Measurements from ENCODE around the gene ST7L. TPM values are rescaled to one million over a fixed set of nuclear protein-coding genes. Genes with fewer than 3 reads are reported as not detected.
A peak's percentile ranks its signal among the peaks of the same experiment; 100 is the strongest.

The ST7L gene
- total and polyA plus RNA-seq, 9 of the 15 experiments (the other 6 are each of a cell fraction or from before 2014, with no cell fraction given): 9.0 to 32.5 (median 26.6) TPM

- TF ChIP-seq MIER1 (IDR thresholded peaks at IDR 0.05; ENCODE audit: low read depth) (0 out of 2 replicates have a peak, but pooled peaks have one; percentile 39), ZBTB7A (IDR thresholded peaks at IDR 0.05; ENCODE audit: borderline replicate concordance, control insufficient read depth, low read depth, low read length) (peak; percentile 91; the same call in 1 of the 2 replicates), POLR2AphosphoS5 (IDR thresholded peaks at IDR 0.05; ENCODE audit: control insufficient read depth, insufficient read depth, low read depth, low read length) (no peak)
- TF ChIP-seq, protein P1, sequence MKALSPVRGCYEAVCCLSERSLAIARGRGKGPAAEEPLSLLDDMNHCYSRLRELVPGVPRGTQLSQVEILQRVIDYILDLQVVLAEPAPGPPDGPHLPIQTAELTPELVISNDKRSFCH (CRISPR knock-in tag; IDR thresholded peaks at IDR 0.05): no peak
- TF ChIP-seq, protein P1 (tag; IDR thresholded peaks at IDR 0.05): 0 out of 2 replicates have a peak, but pooled peaks have one; percentile 23
These were observed 103.5 kb downstream of the ST7L start (continued) for GRCh38 chr1:112515311-112516009.

GRCh38 chr1:112514901-112515300, 104.0 kb downstream of the ST7L start:
- Histone ChIP-seq H3K9ac (ENCODE audit: insufficient read depth in 1 of 2, low read depth in 2 of 2, low read length in 2 of 2) (no peak overlapping the region), H3K9me3 (replicated peaks; ENCODE audit: control insufficient read depth, insufficient read depth, low read depth, low read length) (no peaks in the 10 kb centered on the region), H3K27ac (ENCODE audit: extremely low read depth, low read depth, low read length) (no peak overlapping the region), H3K9me1 (ENCODE audit: control insufficient read depth, insufficient read depth, low read length) (no peaks in the 10 kb centered on the region), H3K27me3 (ENCODE audit: control insufficient read depth in 2 of 2, insufficient read depth in 2 of 2, low read length in 2 of 2) (peaks cover 8 to 38% of the 10 kb centered on the region in 2 experiments; a peak in 4 of 5 replicates), H3K4me3 (no peak overlapping the region), H4K20me1 (replicated peaks; ENCODE audit: control insufficient read depth, insufficient read depth, low read length) (no peaks in the 10 kb centered on the region; the same call in 1 of the 2 replicates), H3K4me2 (ENCODE audit: insufficient read depth, low read length) (no peak overlapping the region; the same call in 1 of the 2 replicates), H3K36me3 (ENCODE audit: control insufficient read depth, insufficient read depth, low read length) (no peaks in the 10 kb centered on the region), H3K79me2 (ENCODE audit: control insufficient read depth, insufficient read depth, low read length) (no peaks in the 10 kb centered on the region), H3K4me1 (replicated peaks in 1 of 2; ENCODE audit: control insufficient read depth in 2 of 2, insufficient read depth in 2 of 2, low read length in 2 of 2) (peaks cover 6 to 14% of the 10 kb centered on the region in 2 experiments; a peak in 3 of 5 replicates), H2AFZ (ENCODE audit: low read depth, low read length) (no peak overlapping the region)
- ChIA-PET POLR2A (interaction anchor here (1.1 to 1.7 kb wide), 2 partner anchors 13 to 27 kb away, joined by 3 read pairs; no protein-coding TSS in a partner anchor), CTCF (ENCODE audit: low intra/inter-chr PET ratio) (no interaction called here)
- no peak for ATAC-seq
- TF ChIP-seq ZNF695 (CRISPR knock-in tag; IDR thresholded peaks at IDR 0.05) (no peak), CEBPG (CRISPR knock-in tag; IDR thresholded peaks at IDR 0.05) (no peak), CEBPG (tag; conservative IDR thresholded peaks at IDR 0.05 in 1 of 2, IDR thresholded peaks at IDR 0.05 in 1 of 2) (peak in 1 of 2 experiments; percentile 60; a peak in 2 of 4 replicates), EGR1 (conservative IDR thresholded peaks at IDR 0.05) (peak; percentile 36), ATF3 (IDR thresholded peaks at IDR 0.05) (peak; percentile 35), ATF3 (CRISPR knock-in tag; conservative IDR thresholded peaks at IDR 0.05) (no peak), ZNF75A (CRISPR knock-in tag; IDR thresholded peaks at IDR 0.05) (0 out of 2 replicates have a peak, but pooled peaks have one; percentile 41)
- WGBS (ENCODE audit: insufficient coverage, low coverage, missing lambda C conversion rate): 27% methylated on average over 12 of the region's 12 CpGs
- intact Hi-C loops (cut with micrococcal nuclease): no loop called here
- no TSS peak for BruUV-seq (replicated peaks)
- no peak for DNase-seq (ENCODE audit: extremely low read depth in 1 of 4, low spot score in 3 of 4)
- in situ Hi-C loops (cut with MboI): no loop called here
- no peak for FAIRE-seq

Measured in K562 (cell line).